Stomach (tissue), 4 donors: ENCODE results near the gene DNAH17.

Experiments used
- CTCF ChIP-seq, 7 experiments: fragments of 450-650 bp in 4 of 7; fragments of 200-600 bp in 3 of 7; sonication (generic) in 3 of 7; IDR thresholded peaks; one replicate each; pipeline ENCODE4 v1.5.1; 2016 to 2019; ENCODE audit warnings: antibody characterized with exemption in 7 of 7, control low read depth in 2 of 7, mild to moderate bottlenecking in 1 of 7
- EP300 ChIP-seq: sonication (generic); formaldehyde crosslinking; IDR thresholded peaks from one replicate; pipeline ENCODE4 v1.6.1; 2017; ENCODE audit warnings: antibody characterized with exemption
- POLR2A ChIP-seq, 4 donors: fragments of 450-650 bp; IDR thresholded peaks; one replicate each; pipeline ENCODE4 v1.6.1; 2016; ENCODE audit warnings: antibody characterized with exemption in 4 of 4, control low read depth in 2 of 4, mild to moderate bottlenecking in 1 of 4, moderate library complexity in 1 of 4
- POLR2AphosphoS5 ChIP-seq, 3 donors: sonication (generic); formaldehyde crosslinking; IDR thresholded peaks; one replicate each; pipeline ENCODE4 v1.6.1; 2016; ENCODE audit warnings: antibody characterized with exemption in 3 of 3

DNA sequence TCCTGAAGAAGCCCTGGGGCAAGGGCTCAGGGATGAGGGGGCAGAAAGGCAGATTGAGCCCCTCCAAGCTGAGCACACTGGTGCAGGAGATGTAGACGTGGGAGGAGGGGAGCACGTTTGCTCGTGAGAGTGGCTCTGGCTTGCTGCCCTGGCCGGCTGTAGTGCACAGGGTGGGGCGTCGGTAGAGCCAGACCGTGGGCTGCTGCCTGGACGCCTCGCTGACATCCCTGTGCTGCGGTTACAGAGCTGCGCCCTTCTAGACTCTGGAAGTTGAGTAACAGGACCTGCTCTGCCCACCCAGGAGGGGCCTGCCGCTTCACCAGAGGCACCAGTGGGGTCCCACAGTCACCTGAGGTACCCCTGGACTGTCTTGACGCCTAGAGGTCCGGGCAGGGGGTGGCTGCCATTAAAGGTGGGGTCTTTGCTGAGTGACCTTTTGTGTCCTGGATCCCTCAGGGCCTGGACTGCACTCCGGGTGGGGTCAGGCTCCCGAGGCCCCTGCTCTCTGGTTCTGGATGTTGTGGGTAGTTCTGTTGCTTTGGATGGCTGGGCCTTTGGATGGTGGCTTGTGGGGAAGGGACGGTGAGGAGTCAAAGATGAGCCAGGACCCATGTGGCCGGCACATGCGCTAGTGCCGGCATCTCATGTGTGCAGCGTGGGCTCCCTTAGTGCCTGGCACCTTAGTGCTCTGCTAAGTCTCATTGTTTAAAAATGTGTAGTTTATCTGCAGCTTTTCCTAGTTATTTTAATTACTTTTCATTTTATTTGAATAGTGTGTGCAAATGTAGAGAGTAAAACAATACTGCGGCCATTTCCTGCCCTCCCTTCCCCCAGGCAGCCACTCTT is 157.0 kb downstream of the DNAH17 start:
- TF ChIP-seq CTCF (IDR thresholded peaks at IDR 0.05) = no peak
- no peak for TF ChIP-seq POLR2A (IDR thresholded peaks at IDR 0.05)
- no peak for TF ChIP-seq POLR2AphosphoS5 (IDR thresholded peaks at IDR 0.05)
- no peak for TF ChIP-seq EP300
